MM.1S (cell line): ENCODE data around the gene BEGAIN.

Experiments
- EZH2 ChIP-seq: fragments of 300-600 bp; sonication (generic); optimal IDR thresholded peaks from 2 replicates; pipeline ENCODE3; 2017; ENCODE audit warnings: low read depth, mild to moderate bottlenecking, antibody characterized with exemption, low read length, mixed read lengths
- EZH2phosphoT487 ChIP-seq: fragments of 300-600 bp; sonication (generic); IDR thresholded peaks from 2 replicates; pipeline ENCODE4 v1.6.1; 2018; ENCODE audit warnings: antibody characterized with exemption, low read length
- TF ChIP-seq, protein P1 (sequence below): fragments of 300-600 bp; sonication (generic); IDR thresholded peaks from 2 replicates; pipeline ENCODE4 v1.5.1; 2016; ENCODE audit warnings: antibody characterized with exemption, low read length, mixed read lengths

GRCh38 chr14:100531152-100532121, 55.8 kb downstream of the BEGAIN start:
- TF ChIP-seq, protein P1, sequence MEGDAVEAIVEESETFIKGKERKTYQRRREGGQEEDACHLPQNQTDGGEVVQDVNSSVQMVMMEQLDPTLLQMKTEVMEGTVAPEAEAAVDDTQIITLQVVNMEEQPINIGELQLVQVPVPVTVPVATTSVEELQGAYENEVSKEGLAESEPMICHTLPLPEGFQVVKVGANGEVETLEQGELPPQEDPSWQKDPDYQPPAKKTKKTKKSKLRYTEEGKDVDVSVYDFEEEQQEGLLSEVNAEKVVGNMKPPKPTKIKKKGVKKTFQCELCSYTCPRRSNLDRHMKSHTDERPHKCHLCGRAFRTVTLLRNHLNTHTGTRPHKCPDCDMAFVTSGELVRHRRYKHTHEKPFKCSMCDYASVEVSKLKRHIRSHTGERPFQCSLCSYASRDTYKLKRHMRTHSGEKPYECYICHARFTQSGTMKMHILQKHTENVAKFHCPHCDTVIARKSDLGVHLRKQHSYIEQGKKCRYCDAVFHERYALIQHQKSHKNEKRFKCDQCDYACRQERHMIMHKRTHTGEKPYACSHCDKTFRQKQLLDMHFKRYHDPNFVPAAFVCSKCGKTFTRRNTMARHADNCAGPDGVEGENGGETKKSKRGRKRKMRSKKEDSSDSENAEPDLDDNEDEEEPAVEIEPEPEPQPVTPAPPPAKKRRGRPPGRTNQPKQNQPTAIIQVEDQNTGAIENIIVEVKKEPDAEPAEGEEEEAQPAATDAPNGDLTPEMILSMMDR = no peak
- TF ChIP-seq EZH2 = no peak
- no peak for TF ChIP-seq EZH2phosphoT487
